NCI-H146 treated with DMSO at 0.1 percent for 48 hours (cell line): Measurements from ENCODE around the gene MRPL48.
A peak's percentile ranks its signal among the peaks of the same experiment; 100 is the strongest.
"Not testable (repeated sequence)": the region's sequence is repeated elsewhere in the genome, so short reads cannot be mapped to it uniquely, and the experiment has no call there.

Experiments
- DNase-seq: peaks from one replicate; lab custom pipeline; 2025; ENCODE audit not compliant: unreplicated experiment; lab: John Stamatoyannopoulos, UW

Gene MRPL48

GRCh38 chr11:73838443-73839122, 50.9 kb downstream of the MRPL48 start:
- no peak for DNase-seq

GRCh38 chr11:73839123-73839457, 51.4 kb downstream of the MRPL48 start:
- DNase-seq, result no peak

GRCh38 chr11:73851046-73851764, 63.5 kb downstream of the MRPL48 start:
- DNase-seq, result no peak

- DNase-seq, result no peak
These were observed 64.4 kb downstream of the MRPL48 start for GRCh38 chr11:73852049-73852448.

GRCh38 chr11:73854680-73855079, 67.0 kb downstream of the MRPL48 start:
- no peak for DNase-seq

- no peak for DNase-seq
These were observed 68.4 kb downstream of the MRPL48 start for GRCh38 chr11:73856031-73856567.

GRCh38 chr11:73859671-73860070, 72.0 kb downstream of the MRPL48 start:
- no peak for DNase-seq

- DNase-seq, result no peak
These were observed 72.5 kb downstream of the MRPL48 start for GRCh38 chr11:73860202-73860601.

GRCh38 chr11:73862986-73863385, 75.3 kb downstream of the MRPL48 start:
- no peak for DNase-seq

- DNase-seq, result no peak
These were observed 78.5 kb downstream of the MRPL48 start for GRCh38 chr11:73866095-73866579.

GRCh38 chr11:73866586-73866996, 78.9 kb downstream of the MRPL48 start:
- no peak for DNase-seq

- DNase-seq, result no peak
These were observed 81.8 kb downstream of the MRPL48 start for GRCh38 chr11:73869332-73869949.

- DNase-seq, result no peak
These were observed 82.6 kb downstream of the MRPL48 start for GRCh38 chr11:73870261-73870660.

- no peak for DNase-seq
These were observed 85.2 kb downstream of the MRPL48 start for GRCh38 chr11:73872749-73873357.

- no peak for DNase-seq
These were observed 87.7 kb downstream of the MRPL48 start for GRCh38 chr11:73875380-73875779.

- no peak for DNase-seq
These were observed 88.2 kb downstream of the MRPL48 start for GRCh38 chr11:73875840-73876239.

- DNase-seq, result peak; percentile 95
These were observed 89.0 kb downstream of the MRPL48 start, which contains the start of the genes COA4 and PAAF1 for GRCh38 chr11:73876424-73877310. COA4 (minus strand) TSS chr11:73876846; CDS start chr11:73873378, 3,468 bp downstream. PAAF1 (plus strand) TSS chr11:73876999; CDS start chr11:73877022, 23 bp downstream.

- no peak for DNase-seq
These were observed 91.1 kb downstream of the MRPL48 start for GRCh38 chr11:73878771-73879170.

- DNase-seq, result not testable (repeated sequence)
These were observed 92.8 kb downstream of the MRPL48 start for GRCh38 chr11:73880449-73880848.

- no peak for DNase-seq
These were observed 96.2 kb downstream of the MRPL48 start for GRCh38 chr11:73883856-73884255.
